ENCODE results near the gene ALPP. TPM values are rescaled to one million over a fixed set of nuclear protein-coding genes. Genes with fewer than 3 reads are reported as not detected.
"Not testable (repeated sequence)": the region's sequence is repeated elsewhere in the genome, so short reads cannot be mapped to it uniquely, and the experiment has no call there.

Gene ALPP
- total RNA-seq, 1 donor from 2014 or later, result not detected

GRCh38 chr2:232381204-232382031 is 2.9 kb downstream of the ALPP start:
- not testable (repeated sequence) for DNase-seq (ENCODE audit: low spot score)

- DNase-seq (ENCODE audit: low spot score), result no peak
Measured at GRCh38 chr2:232382331-232383225, 4.0 kb downstream of the ALPP start.

GRCh38 chr2:232384466-232384865 is 5.9 kb downstream of the ALPP start:
- no peak for DNase-seq (ENCODE audit: low spot score)

GRCh38 chr2:232385058-232385457 is 6.5 kb downstream of the ALPP start:
- DNase-seq (ENCODE audit: low spot score), result not testable (repeated sequence)

- no peak for DNase-seq (ENCODE audit: low spot score)
Measured at GRCh38 chr2:232385660-232386489, 7.3 kb downstream of the ALPP start.

GRCh38 chr2:232386490-232386739 is 7.9 kb downstream of the ALPP start:
- DNase-seq (ENCODE audit: low spot score), result no peak

GRCh38 chr2:232386740-232387450 is 8.3 kb downstream of the ALPP start:
- DNase-seq (ENCODE audit: low spot score), result no peak

GRCh38 chr2:232387451-232388171 is 9.1 kb downstream of the ALPP start:
- no peak for DNase-seq (ENCODE audit: low spot score)

GRCh38 chr2:232388324-232388891 is 9.9 kb downstream of the ALPP start:
- DNase-seq (ENCODE audit: low spot score), result no peak

- DNase-seq (ENCODE audit: low spot score), result no peak
Measured at GRCh38 chr2:232389327-232389726, 10.8 kb downstream of the ALPP start.

- no peak for DNase-seq (ENCODE audit: low spot score)
Measured at GRCh38 chr2:232390661-232391060, 12.1 kb downstream of the ALPP start.

- DNase-seq (ENCODE audit: low spot score), result no peak
Measured at GRCh38 chr2:232393556-232393955, 15.0 kb downstream of the ALPP start.

GRCh38 chr2:232394431-232394830 is 15.9 kb downstream of the ALPP start:
- not testable (repeated sequence) for DNase-seq (ENCODE audit: low spot score)

GRCh38 chr2:232395586-232395985 is 17.0 kb downstream of the ALPP start:
- no peak for DNase-seq (ENCODE audit: low spot score)

- no peak for DNase-seq (ENCODE audit: low spot score)
Measured at GRCh38 chr2:232396683-232397082, 18.1 kb downstream of the ALPP start.

GRCh38 chr2:232398293-232399034 is 19.9 kb downstream of the ALPP start:
- no peak for DNase-seq (ENCODE audit: low spot score)

- no peak for DNase-seq (ENCODE audit: low spot score)
Measured at GRCh38 chr2:232400256-232401015, 21.9 kb downstream of the ALPP start.

- no peak for DNase-seq (ENCODE audit: low spot score)
Measured at GRCh38 chr2:232402518-232402917, 24.0 kb downstream of the ALPP start.

GRCh38 chr2:232405943-232406510 is 27.5 kb downstream of the ALPP start:
- DNase-seq (ENCODE audit: low spot score), result no peak

Data from mucosa of gallbladder (tissue), 1 donor.